ENCODE data around the gene RAB31. TPM values are rescaled to one million over a fixed set of nuclear protein-coding genes. Genes with fewer than 3 reads are reported as not detected.

RAB31 gene
- total and polyA plus RNA-seq, 3 donors from 2014 or later, result 75.9 to 110 (median 81.5) TPM

DNA sequence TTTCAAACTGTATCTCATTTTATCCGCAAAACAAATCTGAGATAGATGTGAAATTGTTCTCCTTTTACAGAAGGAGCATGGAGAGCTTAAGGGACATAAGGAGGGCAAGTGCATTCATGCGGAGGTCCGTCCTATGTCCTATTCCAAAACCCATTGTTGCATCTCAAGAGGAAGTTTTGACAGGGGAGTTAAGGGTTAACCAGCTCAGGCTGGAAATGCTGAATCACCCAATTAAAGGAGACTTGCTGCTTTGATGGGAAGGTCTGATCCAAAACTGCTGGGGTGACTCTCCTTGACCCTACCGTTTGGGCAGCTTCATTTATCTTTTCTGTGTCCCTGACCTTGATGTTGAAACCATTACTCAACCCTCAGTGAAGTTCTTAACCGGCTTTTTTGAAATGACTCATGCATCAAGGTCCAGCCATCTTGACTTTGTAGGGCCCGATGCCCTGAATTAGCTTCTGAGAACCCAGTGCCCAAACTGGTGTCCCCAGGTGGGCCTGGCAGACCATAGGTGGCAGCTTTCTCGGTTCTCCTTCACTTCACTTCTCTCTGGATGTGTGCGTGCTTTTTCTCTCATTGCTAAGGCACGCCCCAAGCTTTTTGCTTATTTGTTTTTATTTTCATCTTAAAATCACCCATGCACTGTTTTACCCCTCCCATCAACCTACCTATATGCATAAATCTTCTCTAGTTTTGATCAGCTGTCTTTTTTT is 161.8 kb downstream of the RAB31 start:
- no peaks in the 10 kb centered on the region for H3K36me3 ChIP-seq (ENCODE audit: low read depth, missing control alignments)
- TF ChIP-seq POLR2A (IDR thresholded peaks at IDR 0.05), result no peak
- TF ChIP-seq, protein P1, sequence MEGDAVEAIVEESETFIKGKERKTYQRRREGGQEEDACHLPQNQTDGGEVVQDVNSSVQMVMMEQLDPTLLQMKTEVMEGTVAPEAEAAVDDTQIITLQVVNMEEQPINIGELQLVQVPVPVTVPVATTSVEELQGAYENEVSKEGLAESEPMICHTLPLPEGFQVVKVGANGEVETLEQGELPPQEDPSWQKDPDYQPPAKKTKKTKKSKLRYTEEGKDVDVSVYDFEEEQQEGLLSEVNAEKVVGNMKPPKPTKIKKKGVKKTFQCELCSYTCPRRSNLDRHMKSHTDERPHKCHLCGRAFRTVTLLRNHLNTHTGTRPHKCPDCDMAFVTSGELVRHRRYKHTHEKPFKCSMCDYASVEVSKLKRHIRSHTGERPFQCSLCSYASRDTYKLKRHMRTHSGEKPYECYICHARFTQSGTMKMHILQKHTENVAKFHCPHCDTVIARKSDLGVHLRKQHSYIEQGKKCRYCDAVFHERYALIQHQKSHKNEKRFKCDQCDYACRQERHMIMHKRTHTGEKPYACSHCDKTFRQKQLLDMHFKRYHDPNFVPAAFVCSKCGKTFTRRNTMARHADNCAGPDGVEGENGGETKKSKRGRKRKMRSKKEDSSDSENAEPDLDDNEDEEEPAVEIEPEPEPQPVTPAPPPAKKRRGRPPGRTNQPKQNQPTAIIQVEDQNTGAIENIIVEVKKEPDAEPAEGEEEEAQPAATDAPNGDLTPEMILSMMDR (IDR thresholded peaks at IDR 0.05), result no peak
- 62 to 66% methylated on average over 9 of the region's 9 CpGs for WGBS, 2 donors
- peaks cover 17% of the 10 kb centered on the region for H3K4me1 ChIP-seq
- no peaks in the 10 kb centered on the region for H3K27me3 ChIP-seq
- H3K4me3 ChIP-seq, result no peak overlapping the region
- H3K27ac ChIP-seq, result peak overlapping the region in 1 of 2 donors; percentile 72
- no peaks in the 10 kb centered on the region for H3K9me3 ChIP-seq
- no peak for DNase-seq
- intact Hi-C loops (cut with DNase I; ENCODE audit: low total_unique reads), result no loop called here

DNA sequence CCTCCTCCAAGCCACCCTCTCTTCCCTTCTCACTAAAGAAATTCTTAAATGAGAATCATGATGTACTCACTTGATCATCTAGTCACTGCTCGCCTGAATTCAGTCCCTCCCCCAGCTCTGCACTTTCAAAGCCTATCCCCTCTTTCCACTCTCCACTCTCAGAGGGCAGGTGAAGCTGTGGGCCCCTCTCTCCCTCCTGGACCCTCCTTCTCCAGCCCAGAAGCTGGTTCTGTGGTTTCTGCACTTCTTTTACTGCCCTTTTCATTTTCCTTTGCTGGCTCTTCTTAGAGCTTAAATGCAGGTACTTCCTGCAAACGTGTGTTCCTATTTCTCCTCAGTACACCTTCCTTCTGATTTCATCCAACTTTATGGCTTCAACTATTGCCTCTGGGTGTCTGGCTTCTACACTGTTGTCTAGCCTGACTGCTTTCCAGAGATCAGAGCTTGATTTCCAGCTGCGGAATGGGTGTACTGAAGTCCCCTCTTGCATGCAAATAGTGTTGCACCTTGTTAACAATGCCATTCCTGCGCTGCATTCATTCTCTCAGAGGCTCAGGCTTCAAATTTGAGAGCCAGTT is 162.4 kb downstream of the RAB31 start:
- WGBS, 2 donors, result 62 to 64% methylated on average over 4 of the region's 4 CpGs
- peak overlapping the region in 1 of 2 donors; percentile 72 for H3K27ac ChIP-seq

DNA sequence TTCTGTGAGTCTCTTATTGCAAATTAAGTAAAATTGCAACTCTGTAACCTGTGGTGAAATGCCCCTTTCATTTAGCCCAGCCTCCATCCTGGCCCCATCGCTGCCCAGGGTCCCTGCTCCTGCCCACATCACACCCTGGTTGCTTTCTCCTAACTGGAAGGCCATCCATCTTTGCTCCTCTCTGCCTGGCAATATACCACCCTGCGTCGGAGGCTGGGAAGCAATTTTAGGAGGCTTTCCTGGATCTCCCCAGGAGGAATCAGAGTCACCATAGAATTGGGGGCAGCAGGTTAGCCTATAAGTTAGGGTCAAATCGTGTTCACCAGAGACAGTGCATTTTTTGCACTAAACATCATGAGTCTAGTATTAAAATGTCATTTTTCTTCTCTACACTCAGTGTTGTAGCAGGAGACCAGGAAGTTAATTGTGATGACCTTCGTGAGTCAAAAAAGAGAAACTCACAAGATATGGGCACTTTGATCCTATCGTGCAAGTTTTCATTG is 163.2 kb downstream of the RAB31 start:
- intact Hi-C loops (cut with DNase I; ENCODE audit: low total_unique reads), result no loop called here

More for the DNA sequence above, 162.4 kb downstream of the RAB31 start:
- Histone ChIP-seq H3K4me1 (peaks cover 17% of the 10 kb centered on the region), H3K4me3 (no peak overlapping the region), H3K9me3 (no peaks in the 10 kb centered on the region), H3K36me3 (ENCODE audit: low read depth, missing control alignments) (no peaks in the 10 kb centered on the region), H3K27me3 (no peaks in the 10 kb centered on the region)
- DNase-seq, result no peak
- TF ChIP-seq, protein P1 (IDR thresholded peaks at IDR 0.05), result no peak
- TF ChIP-seq POLR2A (IDR thresholded peaks at IDR 0.05), result no peak
- intact Hi-C loops (cut with DNase I; ENCODE audit: low total_unique reads), result no loop called here

DNA sequence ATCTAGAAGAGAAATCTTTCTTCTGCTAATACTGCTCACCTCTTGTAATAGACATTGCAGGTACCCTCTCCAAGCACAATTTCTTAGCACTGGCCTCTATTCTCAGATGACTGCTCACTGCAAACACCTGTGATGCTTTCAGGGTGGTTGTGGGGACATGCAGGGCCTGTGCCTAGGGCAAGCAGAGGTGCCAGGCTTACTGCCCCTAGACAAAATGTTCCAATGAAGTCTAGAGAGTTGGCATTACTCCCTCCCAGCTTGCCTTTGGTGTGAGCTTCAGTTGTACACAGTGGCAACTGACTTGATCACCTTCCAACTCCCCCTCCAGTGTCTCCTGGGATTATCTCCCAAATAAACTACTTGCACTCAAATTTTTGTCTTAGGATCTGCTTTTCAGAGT is 164.7 kb downstream of the RAB31 start:
- intact Hi-C loops (cut with DNase I; ENCODE audit: low total_unique reads), result no loop called here
- Histone ChIP-seq H3K27me3 (no peaks in the 10 kb centered on the region), H3K9me3 (no peaks in the 10 kb centered on the region), H3K4me1 (peaks cover 34% of the 10 kb centered on the region), H3K4me3 (no peak overlapping the region), H3K27ac (peak overlapping the region in 1 of 2 donors; percentile 13), H3K36me3 (ENCODE audit: low read depth, missing control alignments) (no peaks in the 10 kb centered on the region)
- DNase-seq, result no peak
- TF ChIP-seq POLR2A (IDR thresholded peaks at IDR 0.05), result no peak
- TF ChIP-seq, protein P1 (IDR thresholded peaks at IDR 0.05), result no peak

More for the DNA sequence above, 163.2 kb downstream of the RAB31 start:
- TF ChIP-seq, protein P1 (IDR thresholded peaks at IDR 0.05), result no peak
- TF ChIP-seq POLR2A (IDR thresholded peaks at IDR 0.05), result no peak
- peaks cover 20% of the 10 kb centered on the region for H3K4me1 ChIP-seq
- no peaks in the 10 kb centered on the region for H3K36me3 ChIP-seq (ENCODE audit: low read depth, missing control alignments)
- peak overlapping the region in 1 of 2 donors; percentile 36 for H3K27ac ChIP-seq
- no peaks in the 10 kb centered on the region for H3K27me3 ChIP-seq
- H3K9me3 ChIP-seq, result no peaks in the 10 kb centered on the region
- no peak for DNase-seq
- 61 to 83% methylated on average over 6 of the region's 6 CpGs for WGBS, 2 donors
- no peak overlapping the region for H3K4me3 ChIP-seq

Measured in testis (tissue), 3 donors.